HFFc6 (cell line): ENCODE data around the gene RUBCN. TPM values are rescaled to one million over a fixed set of nuclear protein-coding genes. Genes with fewer than 3 reads are reported as not detected.

Source experiments
- total RNA-seq, 6 experiments: library from RNA; stranded (reverse); fragmentation: NEBNext Ultra II Directional; extraction: Animal tissue kit (Norgen Biotek cat#: 25700); gene quantifications; 2 replicates in 1 of 6; 3 replicates in 5 of 6; pipeline ENCODE4 v1.2.3, GENCODE V29; 2021

Gene RUBCN
- total RNA-seq, 6 experiments from 2014 or later, result 27.0 to 30.4 (median 29.4) TPM

Other genes with a start within 250 kb of the RUBCN start
- 1 to 10 TPM in 5 of 6 experiments, under 1 TPM in 1; 0.87 to 1.5 (median 1.2) TPM for gene BDH1, start 180.9 kb downstream of the RUBCN start, total RNA-seq
- 10 to 100 TPM; 53.3 to 71.7 (median 60.9) TPM for gene FYTTD1, start 13.0 kb upstream of the RUBCN start, total RNA-seq
- 10 to 100 TPM; 39.4 to 44.7 (median 41.0) TPM for gene LRCH3, start 54.4 kb upstream of the RUBCN start, total RNA-seq
- gene RPL35A, start 213.3 kb upstream of the RUBCN start, total RNA-seq, result 1,000 to 10,000 TPM in 3 of 6 experiments, 100 to 1,000 TPM in 3; 832 to 1,041 (median 991) TPM
- 1 to 10 TPM; 4.8 to 8.1 (median 6.4) TPM for gene LMLN, start 223.3 kb upstream of the RUBCN start, total RNA-seq